Calu3 (cell line): Measurements from ENCODE around the gene HMGXB3. TPM values are rescaled to one million over a fixed set of nuclear protein-coding genes. Genes with fewer than 3 reads are reported as not detected.

Source experiments
- BruUV-seq: library from RNA; stranded (reverse); fragments of 400-500 nt; replicated peaks from 2 replicates; lab custom pipeline; 2021; lab: Mats Ljungman, UMichigan
- CTCF ChIA-PET: fragments of 300-600 bp; sonication (Branson Sonifier 250); formaldehyde crosslinking; loops from one replicate; lab custom pipeline; 2022; ENCODE audit warnings: antibody characterized with exemption; lab: Charles Lee
- DNase-seq: peaks from one replicate; pipeline ENCODE4 v3.0.0; 2022
- H3K27ac Mint-ChIP-seq: one replicate; pipeline ENCODE4 v1.8.0; 2022; ENCODE audit warnings: mixed read lengths; ENCODE audit not compliant: unreplicated experiment
- H3K27me3 Mint-ChIP-seq: one replicate; pipeline ENCODE4 v1.8.0; 2022; ENCODE audit warnings: mixed read lengths; ENCODE audit not compliant: unreplicated experiment
- H3K36me3 Mint-ChIP-seq: one replicate; pipeline ENCODE4 v1.8.0; 2022; ENCODE audit warnings: mild to moderate bottlenecking, moderate library complexity, mixed read lengths; ENCODE audit not compliant: insufficient read depth, unreplicated experiment
- H3K4me1 Mint-ChIP-seq: one replicate; pipeline ENCODE4 v1.8.0; 2022; ENCODE audit warnings: mild to moderate bottlenecking, low read depth, mixed read lengths; ENCODE audit not compliant: unreplicated experiment
- H3K4me3 Mint-ChIP-seq: one replicate; pipeline ENCODE4 v1.8.0; 2022; ENCODE audit warnings: mild to moderate bottlenecking, low read depth, moderate library complexity, mixed read lengths; ENCODE audit not compliant: unreplicated experiment
- H3K9me3 Mint-ChIP-seq: one replicate; pipeline ENCODE4 v1.8.0; 2022; ENCODE audit warnings: low read depth, mixed read lengths; ENCODE audit not compliant: unreplicated experiment
- intact Hi-C: fragments of 100-400 bp; cut with micrococcal nuclease; formaldehyde crosslinking; loops from one replicate; pipeline ENCODE4 v1.10.0; 2022; ENCODE audit not compliant: unreplicated experiment
- total RNA-seq: library from RNA; stranded (reverse); gene quantifications from 2 replicates; pipeline ENCODE4 v1.2.3, GENCODE V29; 2022
- TF ChIP-seq, protein P1 (sequence below): fragments of 200-600 bp; IDR thresholded peaks from one replicate; pipeline ENCODE4 v1.8.0; 2022; ENCODE audit warnings: antibody characterized with exemption; ENCODE audit not compliant: unreplicated experiment

The HMGXB3 gene
- total RNA-seq, 1 experiment from 2014 or later: 58.2 TPM

DNA sequence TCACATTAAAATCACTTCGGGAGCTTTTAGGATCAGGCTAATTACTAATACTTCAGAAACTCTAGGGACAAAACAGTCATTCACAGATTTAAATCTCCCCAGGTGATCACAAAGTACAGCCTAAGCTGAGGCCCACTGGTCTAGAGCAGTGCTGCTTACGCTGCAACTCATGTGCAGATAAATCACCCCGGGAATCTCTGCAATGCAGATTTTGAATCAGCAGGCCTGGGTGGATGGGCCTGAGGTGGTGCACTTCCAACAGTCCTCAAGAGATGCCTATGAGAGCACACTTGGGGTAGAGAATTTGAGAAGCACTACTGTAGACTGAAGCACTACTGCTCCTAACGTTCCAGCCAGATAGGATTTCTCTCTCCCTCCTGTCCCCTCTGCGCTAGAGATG is 57.5 kb downstream of the HMGXB3 start:
- Mint-ChIP-seq H3K4me3 (no peak overlapping the region), H3K27ac (no peak overlapping the region), H3K27me3 (peaks cover 14% of the 10 kb centered on the region), H3K4me1 (no peaks in the 10 kb centered on the region), H3K9me3 (no peaks in the 10 kb centered on the region), H3K36me3 (peaks cover 24% of the 10 kb centered on the region)
- CTCF ChIA-PET: no interaction called here
- intact Hi-C loops: no loop called here
- BruUV-seq: TSS peak; percentile 20
- no peak for DNase-seq
- TF ChIP-seq, protein P1, sequence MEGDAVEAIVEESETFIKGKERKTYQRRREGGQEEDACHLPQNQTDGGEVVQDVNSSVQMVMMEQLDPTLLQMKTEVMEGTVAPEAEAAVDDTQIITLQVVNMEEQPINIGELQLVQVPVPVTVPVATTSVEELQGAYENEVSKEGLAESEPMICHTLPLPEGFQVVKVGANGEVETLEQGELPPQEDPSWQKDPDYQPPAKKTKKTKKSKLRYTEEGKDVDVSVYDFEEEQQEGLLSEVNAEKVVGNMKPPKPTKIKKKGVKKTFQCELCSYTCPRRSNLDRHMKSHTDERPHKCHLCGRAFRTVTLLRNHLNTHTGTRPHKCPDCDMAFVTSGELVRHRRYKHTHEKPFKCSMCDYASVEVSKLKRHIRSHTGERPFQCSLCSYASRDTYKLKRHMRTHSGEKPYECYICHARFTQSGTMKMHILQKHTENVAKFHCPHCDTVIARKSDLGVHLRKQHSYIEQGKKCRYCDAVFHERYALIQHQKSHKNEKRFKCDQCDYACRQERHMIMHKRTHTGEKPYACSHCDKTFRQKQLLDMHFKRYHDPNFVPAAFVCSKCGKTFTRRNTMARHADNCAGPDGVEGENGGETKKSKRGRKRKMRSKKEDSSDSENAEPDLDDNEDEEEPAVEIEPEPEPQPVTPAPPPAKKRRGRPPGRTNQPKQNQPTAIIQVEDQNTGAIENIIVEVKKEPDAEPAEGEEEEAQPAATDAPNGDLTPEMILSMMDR: no peak

DNA sequence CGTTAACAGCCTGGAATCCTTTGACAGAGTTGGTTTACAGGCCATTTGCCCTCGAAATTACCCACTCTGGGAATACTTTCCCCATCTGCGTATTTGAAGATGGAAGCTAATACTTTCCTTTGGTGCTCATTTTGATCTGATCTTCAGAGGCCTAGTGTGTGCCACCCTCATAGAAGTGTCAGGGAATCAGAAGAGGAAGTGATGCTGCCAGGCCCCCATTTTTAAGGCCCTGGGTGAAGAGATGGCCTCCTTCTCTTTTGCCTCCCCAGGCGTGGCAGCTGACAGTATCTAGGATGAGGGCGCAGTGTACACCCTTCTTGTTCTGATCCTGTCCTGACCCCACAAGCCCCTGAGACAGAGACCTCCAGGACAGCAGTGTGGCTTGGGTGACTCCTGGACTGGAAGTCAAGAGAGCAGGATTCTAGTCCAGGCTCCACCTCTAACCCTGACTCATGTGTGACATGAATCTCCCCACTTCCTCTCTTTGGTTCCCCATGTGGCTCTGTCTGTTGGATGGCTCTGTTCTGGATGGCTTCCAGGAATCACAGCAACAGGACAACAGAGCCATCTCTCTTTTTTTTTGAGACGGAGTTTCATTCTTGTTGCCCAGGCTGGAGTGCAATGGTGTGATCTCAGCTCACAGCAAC is 58.1 kb downstream of the HMGXB3 start:
- BruUV-seq: no TSS peak
- CTCF ChIA-PET: no interaction called here
- Mint-ChIP-seq H3K36me3 (peaks cover 24% of the 10 kb centered on the region), H3K27ac (no peak overlapping the region), H3K27me3 (peaks cover 20% of the 10 kb centered on the region), H3K4me3 (no peak overlapping the region), H3K9me3 (no peaks in the 10 kb centered on the region), H3K4me1 (no peaks in the 10 kb centered on the region)
- intact Hi-C loops: no loop called here
- DNase-seq: no peak
- TF ChIP-seq, protein P1: no peak

- no peak overlapping the region for H3K27ac Mint-ChIP-seq
- H3K4me1 Mint-ChIP-seq: no peaks in the 10 kb centered on the region
- intact Hi-C loops: no loop called here
- H3K36me3 Mint-ChIP-seq: peaks cover 24% of the 10 kb centered on the region
- no peaks in the 10 kb centered on the region for H3K9me3 Mint-ChIP-seq
- no peak overlapping the region for H3K4me3 Mint-ChIP-seq
- BruUV-seq: no TSS peak
- CTCF ChIA-PET: no interaction called here
- no peak for DNase-seq
- TF ChIP-seq, protein P1: no peak
- H3K27me3 Mint-ChIP-seq: peaks cover 30% of the 10 kb centered on the region
Observed at GRCh38 chr5:150059623-150060022, 59.1 kb downstream of the HMGXB3 start.

DNA sequence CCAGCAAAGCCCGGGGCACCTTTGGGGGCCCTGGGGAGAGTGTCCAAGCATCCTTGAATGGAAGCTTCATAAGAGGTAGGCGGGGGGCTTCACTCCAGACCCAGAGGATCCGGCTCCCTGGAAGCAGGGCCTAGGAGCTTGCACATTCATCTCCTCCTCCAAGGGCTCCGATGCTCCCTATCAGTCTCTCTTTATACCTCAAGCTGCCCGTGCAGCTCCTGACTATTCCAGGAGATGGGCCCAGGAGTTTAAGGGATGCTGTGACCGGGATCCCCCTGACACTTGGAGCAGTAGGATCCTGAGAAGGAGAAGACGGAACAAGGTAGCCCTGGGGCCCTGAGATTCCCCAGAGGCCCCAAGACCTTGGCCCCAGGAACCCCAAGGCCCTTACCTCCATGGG is 59.9 kb downstream of the HMGXB3 start:
- intact Hi-C loops: no loop called here
- DNase-seq: no peak
- H3K4me1 Mint-ChIP-seq: no peaks in the 10 kb centered on the region
- H3K27me3 Mint-ChIP-seq: peaks cover 38% of the 10 kb centered on the region
- no peaks in the 10 kb centered on the region for H3K9me3 Mint-ChIP-seq
- no TSS peak for BruUV-seq
- CTCF ChIA-PET: no interaction called here
- H3K27ac Mint-ChIP-seq: no peak overlapping the region
- TF ChIP-seq, protein P1: no peak
- peaks cover 24% of the 10 kb centered on the region for H3K36me3 Mint-ChIP-seq
- no peak overlapping the region for H3K4me3 Mint-ChIP-seq
